ENCODE results near the gene SEL1L3.
A peak's percentile ranks its signal among the peaks of the same experiment; 100 is the strongest.

The SEL1L3 gene

DNA sequence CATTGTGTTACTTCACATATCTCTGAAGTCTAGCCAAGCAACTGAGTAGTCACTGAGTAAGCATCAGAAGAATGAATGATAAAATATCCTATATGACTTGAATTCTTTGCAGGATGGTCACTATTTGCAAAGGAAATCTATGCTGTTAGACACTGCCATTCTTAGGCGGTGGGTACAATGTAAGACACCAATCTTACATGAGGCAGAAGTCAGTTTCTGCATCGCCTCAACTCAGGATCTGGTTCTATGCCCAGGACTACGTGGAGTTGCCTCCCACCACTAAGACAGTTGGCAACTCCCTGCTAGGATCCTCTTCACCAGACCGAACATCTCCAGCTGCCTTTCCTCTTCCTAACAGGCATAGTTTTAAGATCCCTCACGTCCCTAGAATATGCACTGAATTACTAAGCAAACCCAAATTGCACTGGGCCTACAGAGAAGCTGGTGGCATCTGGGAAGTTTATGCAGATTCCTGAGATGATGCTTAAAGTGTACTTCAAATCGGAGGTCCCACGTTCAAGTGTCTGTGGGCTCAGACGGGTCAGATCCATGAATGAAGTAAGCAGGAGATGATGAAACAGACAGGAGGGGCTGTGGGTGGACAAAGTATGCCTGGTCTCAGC is 45.6 kb downstream of the SEL1L3 start:
- peak; percentile 28 for DNase-seq (ENCODE audit: low read depth)

DNA sequence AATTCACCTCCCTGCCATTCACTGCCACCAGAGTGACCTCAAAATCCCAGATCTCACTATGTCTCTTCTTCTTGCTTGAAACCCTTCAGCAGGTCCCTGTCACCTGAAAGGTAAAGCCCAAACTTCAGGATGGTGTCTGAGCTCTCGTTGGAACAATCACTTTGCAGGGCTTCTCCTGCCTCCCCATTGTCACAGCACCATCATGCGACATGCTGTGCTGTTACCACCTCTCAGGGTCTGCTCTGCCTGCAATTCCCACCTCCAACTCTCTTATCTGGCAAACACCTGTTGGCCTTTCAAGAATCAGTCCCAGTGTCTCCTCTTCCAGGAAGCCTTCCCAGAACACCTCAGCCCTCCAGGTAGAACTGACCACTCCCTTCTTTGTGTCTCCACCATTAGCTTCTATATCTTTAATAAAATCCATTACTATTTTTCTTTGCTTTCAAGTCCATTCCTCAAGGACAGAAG is 46.2 kb downstream of the SEL1L3 start:
- no peak for DNase-seq (ENCODE audit: low read depth)

DNA sequence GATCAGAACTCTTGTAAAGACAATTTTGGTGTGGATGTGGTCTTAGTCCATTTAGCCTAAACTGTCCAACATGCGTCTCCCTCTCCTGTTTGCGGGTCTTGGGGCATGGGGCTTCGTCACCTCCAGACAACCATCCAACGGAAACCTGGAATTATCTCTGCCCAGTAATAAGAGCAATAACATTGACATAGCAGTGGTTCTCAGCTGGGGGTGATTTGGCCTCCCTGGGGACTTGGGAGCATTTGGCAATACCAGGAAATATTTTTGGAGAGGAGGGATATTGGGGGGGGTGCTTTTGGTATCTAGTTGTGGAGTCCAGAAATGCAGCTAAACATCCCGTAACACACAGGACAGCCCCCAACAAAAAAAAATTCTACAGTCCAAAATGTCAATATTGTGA is 47.2 kb downstream of the SEL1L3 start:
- peak; percentile 36 for DNase-seq (ENCODE audit: low read depth)

DNA sequence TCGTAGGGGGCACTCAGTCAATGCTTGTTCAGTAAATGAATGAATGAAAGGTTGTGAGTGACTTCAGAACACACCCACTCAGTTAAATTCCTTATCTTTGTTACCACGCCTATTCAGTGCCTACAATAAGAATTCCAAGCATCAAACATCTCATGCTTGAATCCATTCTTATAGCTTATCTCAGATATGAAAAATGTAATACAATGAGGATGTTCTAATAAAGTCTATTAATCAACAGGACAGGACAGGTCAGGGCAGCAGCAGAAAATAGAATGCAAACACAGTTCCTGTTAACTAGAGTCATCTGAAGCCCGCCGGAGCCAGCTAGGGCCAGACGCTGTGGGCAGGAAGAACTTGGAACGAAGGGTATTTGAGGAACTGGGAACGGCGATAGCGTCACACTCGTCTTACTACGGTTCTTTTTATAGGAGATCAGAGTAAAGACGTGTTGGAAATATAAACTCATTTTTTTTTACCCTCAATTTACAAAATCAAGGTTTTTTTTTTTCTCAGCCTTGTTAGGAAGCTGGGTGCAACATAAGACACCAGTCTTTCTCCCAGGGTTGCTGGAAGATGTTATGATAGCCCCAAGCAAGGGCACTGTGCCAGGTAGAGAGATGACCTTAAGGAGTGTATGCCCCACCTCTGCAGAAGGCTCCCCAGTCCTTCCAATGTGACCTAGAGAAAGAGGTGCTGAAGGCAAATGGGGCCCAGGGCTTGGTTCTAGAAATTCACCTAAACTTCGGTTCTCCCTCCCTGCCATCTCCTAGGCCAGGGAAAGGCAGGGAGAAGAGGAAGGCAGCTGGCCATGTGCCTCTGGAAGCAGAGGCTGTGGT is 48.3 kb downstream of the SEL1L3 start:
- no peak for DNase-seq (ENCODE audit: low read depth)

DNA sequence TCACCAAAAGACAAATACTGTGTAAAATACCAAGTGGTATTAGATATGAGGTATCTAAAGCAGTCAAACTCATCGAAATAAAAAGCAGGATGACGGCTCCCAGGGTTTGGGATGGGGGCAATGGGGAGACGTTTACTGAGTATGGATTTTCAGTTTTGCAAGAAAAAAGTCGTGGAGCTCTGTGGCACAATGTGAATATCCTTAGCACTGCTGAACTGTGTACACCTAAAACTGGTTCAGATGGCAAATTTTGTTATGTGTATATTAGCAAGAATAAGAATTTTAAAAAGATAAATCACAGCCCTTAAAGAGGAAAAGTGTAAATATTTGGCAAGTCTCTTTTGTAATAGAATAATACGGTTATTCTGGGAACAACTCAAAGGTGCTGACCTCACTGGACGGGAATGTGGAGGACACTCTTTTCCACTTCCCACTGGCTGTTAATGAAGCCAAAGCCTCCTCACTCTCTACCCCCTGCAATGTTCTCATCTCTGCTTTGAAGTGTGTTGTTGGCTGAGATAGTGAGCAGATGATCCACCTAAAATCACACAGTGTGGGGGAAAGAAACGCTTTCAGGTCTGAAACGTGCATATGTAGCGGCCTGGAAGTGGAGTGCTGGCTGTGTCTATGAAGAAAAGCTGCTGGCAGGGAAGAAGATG is 49.2 kb downstream of the SEL1L3 start:
- DNase-seq (ENCODE audit: low read depth) = peak; percentile 33

DNA sequence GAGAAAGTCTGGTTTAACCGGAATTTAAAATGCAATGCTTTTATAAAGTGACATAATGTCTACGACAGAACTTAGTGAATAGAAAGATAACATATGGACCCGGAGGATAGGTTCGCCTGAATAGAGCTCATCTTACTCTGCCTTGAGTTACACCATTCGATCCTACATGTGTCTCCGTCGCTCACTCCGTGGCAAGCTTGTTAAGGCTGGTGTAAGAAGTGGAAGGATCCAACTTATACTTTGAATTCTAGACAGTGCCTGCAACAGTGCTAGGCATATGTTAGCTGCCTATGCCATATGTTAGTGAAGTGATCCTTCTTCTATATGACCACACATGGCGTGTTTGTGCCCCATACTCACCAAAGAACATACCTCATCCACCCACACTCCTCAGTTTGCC is 50.9 kb downstream of the SEL1L3 start:
- no peak for DNase-seq (ENCODE audit: low read depth)

DNA sequence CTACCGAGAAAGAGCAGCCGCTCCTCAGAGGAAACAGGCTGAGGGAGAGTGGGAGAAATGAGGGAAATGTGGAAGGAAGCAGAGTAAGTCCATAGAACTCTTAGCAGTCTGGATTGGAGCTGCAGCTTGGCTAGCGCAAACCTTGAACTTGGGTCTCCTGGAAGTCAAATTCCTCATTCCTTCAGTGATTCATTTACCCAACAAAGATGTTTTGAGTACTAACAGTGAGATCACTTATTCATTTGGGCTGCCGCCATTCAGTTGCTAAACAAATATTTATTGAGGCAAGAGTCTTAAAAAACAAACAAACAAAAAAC is 51.5 kb downstream of the SEL1L3 start:
- no peak for DNase-seq (ENCODE audit: low read depth)

DNA sequence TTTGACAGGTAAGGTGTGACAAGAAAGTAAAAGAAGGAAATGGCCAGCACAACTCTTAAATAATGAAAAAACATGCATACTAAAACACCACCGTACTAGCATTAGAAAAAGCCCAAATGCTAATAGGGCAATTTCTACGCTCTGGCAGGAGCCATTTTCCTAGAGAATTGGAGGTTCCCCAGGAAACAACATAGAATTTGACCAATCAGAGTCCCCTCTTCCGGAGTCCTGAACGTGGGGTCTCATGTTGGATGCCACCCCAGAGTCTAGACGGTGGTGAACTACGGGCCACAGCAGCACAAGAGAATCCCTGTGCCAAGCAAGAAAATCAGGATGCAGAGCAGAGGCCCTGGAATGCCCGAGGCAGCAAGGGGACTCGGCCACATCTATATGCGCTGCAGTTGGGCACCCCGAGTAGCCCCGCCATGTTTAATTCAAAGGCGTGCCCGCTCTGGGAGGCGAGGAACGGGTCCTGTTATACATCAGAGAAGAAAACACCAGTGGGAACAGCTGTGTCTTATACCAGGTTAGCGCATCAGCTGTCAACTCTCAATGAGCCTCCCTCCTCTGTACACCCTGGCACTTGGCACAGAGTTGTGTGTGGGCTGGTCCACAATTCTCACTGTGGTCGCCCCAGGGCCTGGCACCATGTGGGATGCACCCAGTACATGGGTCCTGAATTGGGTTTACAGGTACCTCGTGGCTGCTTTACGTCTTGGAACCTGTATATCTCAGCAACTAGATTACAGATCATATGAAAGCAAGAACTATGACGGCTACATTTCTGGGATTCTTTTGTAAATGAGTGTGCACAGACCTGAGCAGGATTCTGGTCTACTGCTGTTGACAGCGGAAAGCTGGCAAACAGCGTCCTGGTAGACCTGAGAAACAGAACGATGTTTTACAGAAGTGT is 52.1 kb downstream of the SEL1L3 start:
- DNase-seq (ENCODE audit: low read depth) = no peak

DNA sequence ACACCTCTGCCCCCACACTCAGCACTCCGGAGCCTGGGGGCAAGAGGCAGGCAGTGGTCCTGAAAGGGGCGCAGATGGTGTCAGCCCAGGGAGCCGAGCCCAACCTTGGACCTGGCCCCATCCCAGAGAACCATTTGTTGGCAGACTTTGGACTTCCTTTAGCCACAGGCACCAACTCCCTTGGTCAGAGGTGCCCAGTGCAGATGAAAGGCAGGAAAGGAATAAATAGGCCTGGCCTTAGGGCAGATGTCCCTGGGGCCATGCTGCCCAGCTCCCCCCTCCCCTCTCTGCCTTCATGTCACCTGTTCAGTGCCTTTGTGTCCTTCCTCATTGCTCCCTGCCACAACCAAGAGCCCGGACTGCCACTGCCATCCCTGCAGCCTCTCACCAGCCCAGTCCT is 52.8 kb downstream of the SEL1L3 start:
- no peak for DNase-seq (ENCODE audit: low read depth)

DNA sequence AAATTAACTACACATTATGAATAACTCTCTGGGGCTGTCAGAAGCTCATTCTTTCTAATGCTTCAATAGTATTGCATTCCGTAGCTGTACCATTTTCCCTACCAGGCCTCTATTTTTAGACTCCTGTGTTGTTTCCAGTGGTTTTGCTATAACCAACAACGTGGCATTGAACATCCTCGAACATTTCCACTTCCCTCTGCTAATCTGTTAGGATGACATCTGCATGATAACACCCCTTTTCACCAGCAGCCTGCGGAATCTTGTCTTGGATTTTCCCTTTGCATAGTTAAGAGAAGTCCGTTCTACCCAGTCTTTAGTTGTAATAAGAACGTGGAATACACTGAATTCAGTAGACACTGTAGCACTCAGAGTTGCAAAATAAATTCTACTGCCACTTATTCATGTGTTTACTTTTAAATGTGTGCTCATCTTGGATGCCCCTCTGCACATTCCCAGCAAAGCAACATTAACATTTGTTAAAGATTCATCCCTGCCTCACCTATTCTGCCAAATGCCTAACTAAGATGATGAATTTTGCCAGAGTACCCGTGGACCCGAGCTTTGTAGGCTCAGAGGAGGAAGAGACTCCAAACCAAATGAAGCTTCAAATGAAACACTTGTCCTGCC is 55.6 kb downstream of the SEL1L3 start:
- no peak for DNase-seq (ENCODE audit: low read depth)

DNA sequence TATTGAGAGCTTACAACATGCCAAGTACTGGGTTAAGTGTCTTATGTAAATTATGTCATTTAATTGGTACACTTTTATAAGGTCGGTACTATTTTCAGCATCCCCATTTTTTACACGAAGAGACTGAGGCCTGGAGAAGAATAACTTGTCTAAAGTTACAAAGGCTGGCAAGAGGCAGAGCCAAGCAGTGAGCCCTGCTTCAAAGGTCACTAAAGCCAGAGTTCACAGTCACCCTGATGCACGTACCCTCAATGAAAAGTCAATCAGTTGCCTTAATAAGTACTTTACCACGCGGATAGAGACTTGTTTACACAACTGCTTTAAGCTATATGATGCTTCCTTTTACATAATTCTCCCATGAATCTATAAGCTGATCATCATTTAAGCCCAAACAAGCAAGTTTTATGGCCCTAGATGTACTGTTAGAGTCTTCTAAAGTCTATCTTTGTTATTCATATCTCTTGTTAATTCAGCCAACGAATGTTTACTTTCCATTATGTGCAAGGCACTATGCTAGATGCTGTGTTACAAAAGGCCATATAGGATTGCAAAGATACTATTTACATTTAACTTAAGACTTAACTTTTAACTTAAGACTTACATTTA is 57.4 kb downstream of the SEL1L3 start:
- DNase-seq (ENCODE audit: low read depth) = no peak

DNA sequence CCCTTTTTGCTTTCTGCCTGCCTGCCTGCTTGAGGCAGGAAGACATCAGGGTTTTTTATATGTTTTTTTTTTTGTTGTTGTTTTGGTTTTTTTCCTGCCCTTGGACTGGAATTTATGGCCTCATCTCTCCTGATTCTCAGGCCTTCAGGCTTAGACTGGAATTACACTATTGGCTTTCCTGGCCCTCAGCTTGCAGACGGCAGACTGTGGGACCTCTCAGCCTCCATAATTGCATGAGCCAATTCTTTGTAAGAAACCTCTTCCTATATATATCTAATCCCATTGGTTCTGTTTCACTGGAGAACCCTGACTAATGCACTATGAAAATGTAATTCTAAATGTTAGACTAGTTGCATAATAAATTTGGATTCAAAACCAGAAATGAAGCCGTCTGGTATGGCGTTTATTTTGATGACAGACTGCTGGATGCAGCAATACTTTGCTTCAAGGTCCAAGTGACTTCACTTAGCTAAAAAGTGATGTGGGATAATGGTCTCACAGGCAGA is 59.0 kb downstream of the SEL1L3 start:
- DNase-seq (ENCODE audit: low read depth) = no peak

DNA sequence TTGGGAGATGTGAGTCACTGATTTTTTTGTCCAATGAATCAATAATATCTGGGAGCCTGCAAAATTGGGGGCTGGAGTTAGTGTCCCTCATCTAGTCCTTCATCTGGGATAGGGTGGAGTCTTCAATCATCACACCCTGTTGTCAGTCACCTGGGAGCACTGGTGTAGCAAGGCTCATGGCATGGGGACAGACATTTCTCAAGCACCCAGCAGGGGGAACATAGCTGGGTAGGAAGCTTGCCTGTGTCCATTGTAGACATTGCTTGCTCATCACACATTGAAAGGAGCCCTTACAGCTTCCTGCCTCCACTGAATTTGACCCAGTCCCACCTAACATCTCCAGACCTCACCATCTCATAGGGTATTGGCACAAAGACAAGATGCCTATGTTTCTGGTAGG is 61.2 kb downstream of the SEL1L3 start:
- DNase-seq (ENCODE audit: low read depth) = no peak

DNA sequence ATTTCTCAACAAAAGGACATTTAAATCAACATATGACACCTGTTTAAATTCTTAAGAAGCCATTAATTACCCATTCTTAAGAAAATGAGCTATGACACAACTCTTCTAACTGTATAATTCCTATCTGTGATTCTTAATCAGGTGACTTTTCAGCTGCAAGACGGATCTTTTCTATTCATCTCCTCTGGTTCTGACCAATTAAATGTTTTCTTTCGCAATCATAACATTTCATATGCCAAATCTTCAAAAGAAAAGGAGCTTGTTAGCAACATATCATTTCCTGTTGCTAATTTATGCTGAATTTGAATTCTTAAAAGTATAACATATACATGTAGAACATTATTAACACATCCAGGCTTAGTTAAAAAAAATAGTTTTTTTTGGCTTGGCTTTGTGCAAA is 62.5 kb downstream of the SEL1L3 start:
- no peak for DNase-seq (ENCODE audit: low read depth)

DNA sequence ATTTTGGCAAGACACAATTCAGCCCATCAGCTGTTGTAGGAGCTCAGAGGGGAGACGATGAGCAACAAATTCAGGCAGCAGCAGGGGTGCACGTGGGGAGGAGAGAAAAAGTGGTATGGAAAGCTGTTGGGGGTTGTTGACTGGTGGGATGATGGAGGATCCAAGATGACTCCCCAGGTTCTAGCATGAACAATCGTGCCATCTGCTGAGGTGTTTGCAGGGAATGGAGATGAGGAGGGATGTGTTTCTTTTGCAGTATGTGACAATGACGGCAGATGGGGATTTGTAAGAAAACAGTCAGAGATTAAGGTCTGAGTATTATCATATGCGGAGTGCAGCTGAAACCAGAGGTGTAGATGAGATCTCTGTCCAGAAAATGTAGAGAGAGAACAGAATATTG is 63.3 kb downstream of the SEL1L3 start:
- DNase-seq (ENCODE audit: low read depth) = no peak

DNA sequence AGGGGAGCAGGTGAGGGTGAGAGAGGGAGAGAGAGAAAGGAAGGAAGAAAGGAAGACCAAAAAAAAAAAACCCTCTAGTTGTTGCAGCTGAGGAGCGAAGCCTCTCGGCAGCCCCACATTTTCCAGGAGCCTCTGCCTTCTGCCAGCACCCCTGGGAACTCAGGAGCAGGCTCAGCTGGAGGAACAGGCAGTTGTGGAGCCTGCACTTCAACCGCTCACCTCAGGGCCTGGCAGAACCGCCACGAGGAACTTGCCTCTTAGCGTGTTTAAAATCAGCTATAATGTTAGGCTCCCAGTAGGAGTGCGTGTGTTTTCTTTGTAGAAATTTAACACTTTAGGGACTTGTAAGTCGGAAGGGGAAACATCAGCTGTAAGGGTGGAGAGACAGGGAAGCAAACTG is 65.7 kb downstream of the SEL1L3 start:
- no peak for DNase-seq (ENCODE audit: low read depth)

DNA sequence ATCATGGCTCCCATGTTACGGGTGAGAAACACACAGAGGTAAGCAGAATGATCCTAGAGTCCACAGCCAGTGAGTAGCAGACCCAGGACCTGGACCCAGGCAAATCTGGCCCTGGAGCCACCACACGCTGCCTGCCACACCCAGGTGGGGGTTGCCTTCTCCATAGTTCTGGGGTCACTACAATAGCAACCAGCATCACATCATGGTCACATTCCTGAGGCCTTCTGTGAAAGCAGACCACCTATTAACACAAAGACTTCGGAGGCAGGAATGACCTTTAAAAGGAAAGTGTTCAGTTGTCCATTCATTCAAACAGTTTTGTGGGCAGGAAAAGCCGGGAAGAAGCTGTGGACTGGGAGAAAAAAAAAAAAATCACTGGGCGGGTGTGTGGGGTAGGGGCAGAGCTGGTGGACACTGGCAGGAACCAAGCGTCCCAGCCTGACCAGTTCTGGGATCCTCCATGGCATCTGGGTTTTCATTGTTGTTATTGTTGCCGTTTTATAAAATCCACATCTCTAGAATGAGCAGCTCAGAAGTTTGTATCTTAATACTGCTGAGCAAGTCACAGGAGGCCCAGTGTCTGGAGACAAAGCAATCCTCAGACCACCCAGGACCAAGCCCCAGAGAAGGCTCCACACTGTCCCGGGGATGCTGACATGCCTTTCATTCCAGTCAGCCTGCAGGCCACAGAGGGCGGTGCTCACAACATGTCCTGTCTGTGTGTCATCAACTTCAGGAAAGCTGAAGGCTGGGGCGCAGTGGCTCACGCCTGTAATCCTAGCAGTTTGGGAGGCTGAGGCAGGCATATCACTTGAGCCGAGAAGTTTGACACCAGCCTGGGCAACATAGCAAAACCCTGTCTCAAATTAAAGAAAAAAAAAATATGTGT is 67.0 kb downstream of the SEL1L3 start:
- no peak for DNase-seq (ENCODE audit: low read depth)

DNA sequence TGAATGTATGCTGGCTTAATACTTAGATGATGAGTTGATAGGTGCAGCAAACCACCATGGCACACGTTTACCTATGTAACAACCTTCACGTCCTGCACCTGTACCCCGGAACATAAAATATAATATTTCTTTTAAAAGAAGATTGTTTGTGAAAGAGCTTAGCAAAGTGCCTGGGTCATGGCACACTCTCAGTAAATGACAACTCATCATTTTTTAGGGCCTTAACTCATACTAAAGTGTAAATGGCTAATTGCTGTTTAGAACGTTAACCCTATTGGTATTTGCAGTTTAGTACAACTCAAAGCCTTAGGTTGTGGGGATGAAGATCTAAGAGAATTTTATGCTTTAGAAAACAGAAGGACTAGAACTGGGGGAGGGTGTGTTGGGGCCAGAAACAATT is 67.7 kb downstream of the SEL1L3 start:
- DNase-seq (ENCODE audit: low read depth) = no peak

DNA sequence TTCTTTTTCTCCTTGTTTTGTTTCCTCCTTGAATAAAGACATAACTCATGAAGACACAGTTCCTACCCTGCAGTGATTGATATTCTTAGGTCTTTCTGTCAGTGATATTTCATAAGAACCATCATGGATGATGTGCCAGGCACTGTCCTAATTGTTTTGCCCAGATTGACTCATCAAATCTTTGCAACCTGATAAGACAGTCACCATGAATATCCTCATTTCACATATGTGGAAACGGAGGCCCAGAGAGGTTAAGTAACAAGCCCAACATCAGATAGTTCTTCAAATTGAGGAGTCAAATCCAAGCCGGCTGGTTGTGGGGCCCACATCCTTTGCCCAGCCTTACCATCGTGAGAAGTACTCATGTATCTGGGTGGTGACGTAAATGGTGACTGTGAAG is 69.9 kb downstream of the SEL1L3 start:
- DNase-seq (ENCODE audit: low read depth) = no peak

DNA sequence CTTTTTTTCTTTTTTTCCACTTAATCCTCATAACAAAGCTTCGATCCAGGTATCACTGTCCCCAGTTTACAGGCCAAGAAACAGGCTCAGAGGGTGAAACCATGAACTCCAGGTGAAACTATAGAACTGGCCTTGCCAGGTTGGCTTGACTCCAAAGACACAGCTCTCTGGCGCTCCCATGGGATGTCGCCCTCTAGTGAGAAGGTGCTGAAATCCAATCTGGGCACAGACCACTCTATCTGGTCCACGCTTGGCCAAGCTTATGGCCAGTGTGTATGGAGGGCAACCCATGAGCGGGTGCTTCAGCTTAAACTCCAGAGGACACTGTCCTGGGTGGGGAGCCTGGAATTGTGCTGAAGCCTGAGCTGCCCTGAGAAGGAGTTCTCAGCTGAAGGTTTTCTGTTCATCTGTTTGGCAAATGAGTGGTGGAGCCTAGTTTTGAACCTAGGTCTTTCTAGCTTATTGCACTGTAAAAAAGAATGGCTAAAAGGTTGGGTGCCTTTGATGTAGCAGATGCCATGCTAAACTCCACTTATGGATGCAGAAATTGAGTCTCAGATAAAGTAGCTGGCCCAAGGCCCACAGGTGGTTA is 70.5 kb downstream of the SEL1L3 start:
- no peak for DNase-seq (ENCODE audit: low read depth)

Measured in fibroblast of gingiva (primary cell).